ENCODE data around the gene KRT31.

GRCh38 chr17:41444186-41444585 is 46.8 kb upstream of the KRT31 start:
- TF ChIP-seq CTCF (IDR thresholded peaks at IDR 0.05) (no peak), EZH2 (IDR thresholded peaks at IDR 0.05; ENCODE audit: borderline replicate concordance, insufficient read depth, low read depth, low read length, poor library complexity, severe bottlenecking) (no peak)

All from B cell (primary cell).